LNCaP clone FGC (cell line): ENCODE results near the gene SLC4A2.

ENCODE experiments used
- DNase-seq: peaks from one replicate; pipeline ENCODE4 v3.0.0-alpha.2; 2011; ENCODE audit warnings: low read depth
- H3K4me3 ChIP-seq: 2 replicates; pipeline ENCODE4 v1.5.1; 2011; ENCODE audit warnings: mild to moderate bottlenecking, low read depth, low read length, control low read depth
- CTCF ChIP-seq: IDR thresholded peaks from 2 replicates; pipeline ENCODE4 v1.5.1; 2012; ENCODE audit warnings: mild to moderate bottlenecking; ENCODE audit not compliant: control insufficient read depth, insufficient read depth; ENCODE audit errors: extremely low read depth

The SLC4A2 gene

DNA sequence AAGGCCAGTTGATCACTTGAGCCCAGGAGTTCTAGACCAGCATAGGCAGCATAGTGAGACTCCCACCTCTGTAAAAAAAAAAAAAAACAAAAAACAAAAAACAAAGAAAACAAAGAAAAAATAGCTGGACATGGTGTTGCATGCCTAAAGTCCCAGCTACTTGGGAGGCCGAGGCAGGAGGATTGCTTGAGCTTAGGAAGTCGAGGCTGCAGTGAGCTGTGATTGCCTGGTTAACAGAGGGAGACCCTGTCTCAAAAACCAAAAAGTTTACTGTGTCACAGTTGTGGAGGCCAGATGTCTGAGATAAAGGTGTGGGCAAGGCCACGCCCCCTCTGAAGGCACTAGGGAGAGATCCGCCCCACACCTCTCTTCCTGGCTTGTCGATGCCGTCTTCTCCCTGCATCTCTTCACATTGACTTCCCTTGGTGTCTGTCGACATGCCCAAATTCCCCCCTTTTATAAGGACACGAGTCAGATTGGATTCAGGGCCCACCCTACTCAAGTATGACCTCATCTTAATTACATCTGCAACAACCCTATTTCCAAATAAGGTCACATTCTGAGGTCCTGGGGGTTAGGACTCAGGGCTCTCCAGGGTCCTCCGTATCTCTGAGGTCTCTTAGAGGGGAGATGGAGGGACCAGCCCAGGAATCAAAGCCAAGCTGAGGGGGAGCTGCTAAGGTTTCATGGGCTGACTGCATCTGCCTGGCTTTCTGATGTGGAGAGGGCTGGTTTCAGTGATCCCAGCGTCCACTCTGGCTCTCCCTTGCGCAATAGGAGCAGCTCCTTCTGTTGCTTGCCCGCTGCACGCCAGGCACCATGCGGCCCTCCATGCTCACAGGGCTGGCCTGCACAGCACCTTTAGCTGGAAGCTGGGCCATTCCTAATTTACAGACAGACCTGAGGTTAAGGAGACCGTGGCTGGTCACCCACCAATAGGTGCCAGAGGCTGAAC is 50.0 kb downstream of the SLC4A2 start:
- no peak for DNase-seq
- TF ChIP-seq CTCF: no peak
- H3K4me3 ChIP-seq: no peak overlapping the region

- DNase-seq: no peak
- H3K4me3 ChIP-seq: no peak overlapping the region
- no peak for TF ChIP-seq CTCF
These were observed 51.0 kb downstream of the SLC4A2 start for GRCh38 chr7:151110236-151110940.

GRCh38 chr7:151110941-151111645 is 51.7 kb downstream of the SLC4A2 start:
- DNase-seq: no peak
- H3K4me3 ChIP-seq: no peak overlapping the region

DNA sequence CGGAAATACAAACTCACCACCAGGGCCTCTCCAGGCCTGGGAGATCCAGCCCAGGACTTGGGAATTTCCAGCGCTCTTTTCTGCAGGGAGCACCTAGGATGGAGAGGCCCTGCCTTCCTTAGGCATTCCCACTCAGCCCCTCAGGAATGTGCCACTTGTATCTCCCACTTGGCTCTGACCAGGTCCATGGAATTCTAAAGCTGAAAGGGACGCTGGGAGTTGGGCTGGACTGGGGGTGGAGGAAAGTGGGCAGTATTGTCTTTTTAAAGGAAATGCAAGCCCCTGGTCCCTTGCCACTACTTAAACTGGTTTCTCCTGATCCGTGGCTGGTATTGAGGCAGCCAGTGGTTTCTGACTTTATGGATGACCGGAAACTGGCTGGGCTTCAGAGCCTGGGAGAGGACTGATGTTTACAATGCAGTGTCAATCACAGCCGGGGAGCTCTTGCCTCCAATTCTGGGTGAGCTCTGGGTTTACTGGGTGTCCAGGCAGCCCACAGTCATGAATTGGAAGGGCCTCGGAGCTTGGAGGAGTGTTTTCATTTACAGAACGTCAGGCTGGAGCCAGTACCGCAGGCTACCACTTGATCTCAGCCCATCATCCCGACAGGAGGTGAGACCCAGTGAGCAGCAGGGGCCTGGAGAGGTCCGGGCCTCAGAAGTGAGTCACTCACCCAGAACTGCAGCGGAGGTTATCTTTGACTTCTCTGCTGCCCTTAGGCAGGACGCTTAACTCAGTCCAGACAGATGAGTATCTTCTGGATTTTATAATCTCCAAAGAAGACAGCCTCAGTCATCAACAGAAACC is 54.2 kb downstream of the SLC4A2 start:
- no peak for TF ChIP-seq CTCF
- H3K4me3 ChIP-seq: peak overlapping the region; percentile 36
- DNase-seq: peak; percentile 92

More at GRCh38 chr7:151110941-151111645, 51.7 kb downstream of the SLC4A2 start:
- TF ChIP-seq CTCF: peak; percentile 93

GRCh38 chr7:151114151-151115090 is 55.0 kb downstream of the SLC4A2 start:
- no peak for TF ChIP-seq CTCF
- DNase-seq: no peak
- peak overlapping the region; percentile 36 for H3K4me3 ChIP-seq
